ENCODE data around the gene DAPK1. TPM values are rescaled to one million over a fixed set of nuclear protein-coding genes. Genes with fewer than 3 reads are reported as not detected.

Gene DAPK1
- total and polyA plus RNA-seq, 8 donors, result 29.1 to 98.7 (median 45.4) TPM

- intact Hi-C loops (cut with DNase I), result no loop called here
- no peak for TF ChIP-seq CTCF (IDR thresholded peaks at IDR 0.05)
- H3K36me3 ChIP-seq, result no peaks in the 10 kb centered on the region
- WGBS, 2 donors, result 29% methylated on average over 2 of the region's 4 CpGs
- no peaks in the 10 kb centered on the region for H3K9me3 ChIP-seq
- DNase-seq (no peak), ATAC-seq (no peak), FAIRE-seq (no peak)
- H3K27me3 ChIP-seq, result no peaks in the 10 kb centered on the region
- no peaks in the 10 kb centered on the region for H3K4me1 ChIP-seq
- H3K27ac ChIP-seq, result no peak overlapping the region
- H3K4me3 ChIP-seq, result no peak overlapping the region
Observed at GRCh38 chr9:87751868-87752267, 254.2 kb downstream of the DAPK1 start.

GRCh38 chr9:87753313-87753712 is 255.6 kb downstream of the DAPK1 start:
- FAIRE-seq (no peak), ATAC-seq (no peak), DNase-seq (no peak)
- Histone ChIP-seq H3K27me3 (no peaks in the 10 kb centered on the region), H3K36me3 (no peaks in the 10 kb centered on the region), H3K4me3 (no peak overlapping the region), H3K4me1 (no peaks in the 10 kb centered on the region), H3K27ac (no peak overlapping the region), H3K9me3 (no peaks in the 10 kb centered on the region)
- TF ChIP-seq CTCF (IDR thresholded peaks at IDR 0.05), result no peak
- WGBS, 2 donors, result 47 to 79% methylated on average over 2 of the region's 2 CpGs
- intact Hi-C loops (cut with DNase I), result no loop called here

Other genes starting within 250 kb of the DAPK1 start
- gene CTSL, start 228.3 kb downstream of the DAPK1 start, total RNA-seq, result 10 to 100 TPM; 37.6 to 67.7 (median 42.6) TPM
- 10 to 100 TPM; 33.8 to 64.1 TPM for gene CTSL, start 228.3 kb downstream of the DAPK1 start, polyA plus RNA-seq